PFSK-1 (cell line): Measurements from ENCODE around the gene CDC42.

Source experiments
- FOXP2 ChIP-seq: optimal IDR thresholded peaks from 2 replicates; pipeline ENCODE3; 2011; ENCODE audit warnings: borderline replicate concordance, control low read depth, inconsistent platforms; ENCODE audit not compliant: insufficient read depth; ENCODE audit errors: extremely low read length, extremely low read depth
- POLR2AphosphoS5 ChIP-seq: IDR thresholded peaks from 2 replicates; pipeline ENCODE4 v1.6.1; 2012; ENCODE audit warnings: low read depth, mild to moderate bottlenecking, control low read depth, low read length, moderate library complexity
- REST ChIP-seq, 2 experiments: IDR thresholded peaks; 2 replicates each; pipeline versions ENCODE4 v1.6.1 to v1.8.0; 2011 to 2012; ENCODE audit warnings: low read depth in 2 of 2, low read length in 2 of 2, control low read depth in 1 of 2, inconsistent platforms in 1 of 2, mild to moderate bottlenecking in 1 of 2, moderate library complexity in 1 of 2; ENCODE audit not compliant: insufficient read depth in 1 of 2
- SIN3A ChIP-seq: IDR thresholded peaks from 2 replicates; pipeline ENCODE4 v1.6.1; 2012; ENCODE audit warnings: mild to moderate bottlenecking, low read length, moderate library complexity, borderline replicate concordance; ENCODE audit not compliant: insufficient read depth
- TAF1 ChIP-seq: IDR thresholded peaks from 2 replicates; pipeline ENCODE4 v1.6.1; 2012; ENCODE audit warnings: low read length, control low read depth, borderline replicate concordance; ENCODE audit not compliant: insufficient read depth

CDC42 gene

GRCh38 chr1:22101995-22102394, 49.5 kb downstream of the CDC42 start:
- no peak for TF ChIP-seq POLR2AphosphoS5

GRCh38 chr1:22102746-22103145, 50.2 kb downstream of the CDC42 start:
- TF ChIP-seq POLR2AphosphoS5 (no peak), REST (IDR thresholded peaks at IDR 0.05; ENCODE audit: insufficient read depth in 1 of 2, low read depth in 2 of 2, low read length in 2 of 2) (no peak), TAF1 (no peak), SIN3A (no peak), FOXP2 (no peak)

GRCh38 chr1:22104094-22104493, 51.6 kb downstream of the CDC42 start:
- TF ChIP-seq SIN3A (no peak), POLR2AphosphoS5 (no peak), FOXP2 (no peak), REST (IDR thresholded peaks at IDR 0.05; ENCODE audit: insufficient read depth in 1 of 2, low read depth in 2 of 2, low read length in 2 of 2) (no peak)

- TF ChIP-seq SIN3A (no peak), POLR2AphosphoS5 (no peak), FOXP2 (no peak), TAF1 (no peak), REST (IDR thresholded peaks at IDR 0.05; ENCODE audit: insufficient read depth in 1 of 2, low read depth in 2 of 2, low read length in 2 of 2) (no peak)
Measured at GRCh38 chr1:22104865-22105437, 52.4 kb downstream of the CDC42 start.

- TF ChIP-seq TAF1 (no peak), FOXP2 (no peak), SIN3A (no peak), REST (IDR thresholded peaks at IDR 0.05; ENCODE audit: insufficient read depth in 1 of 2, low read depth in 2 of 2, low read length in 2 of 2) (no peak), POLR2AphosphoS5 (no peak)
Measured at GRCh38 chr1:22105611-22106207, 53.2 kb downstream of the CDC42 start.
